Esophagus muscularis mucosa (tissue), 4 donors: ENCODE data around the gene MAP3K2. TPM values are rescaled to one million over a fixed set of nuclear protein-coding genes. Genes with fewer than 3 reads are reported as not detected.

ENCODE experiments used
- DNase-seq: peaks from one replicate; pipeline ENCODE4 v3.0.0-alpha.2; 2017; ENCODE audit errors: extremely low spot score
- H3K27ac ChIP-seq, 4 donors: fragments of 200-600 bp; sonication (generic); replicated peaks in 1 of 4; 1 replicate in 3 of 4; 2 replicates in 1 of 4; pipeline ENCODE4 v1.5.1; 2016 to 2019; ENCODE audit warnings: mild to moderate bottlenecking in 1 of 4
- H3K27me3 ChIP-seq, 4 donors: fragments of 200-600 bp; sonication (generic); one replicate each; pipeline versions ENCODE4 v1.5.1 to v1.6.0; 2016 to 2019
- H3K36me3 ChIP-seq, 4 donors: fragments of 200-600 bp; sonication (generic); one replicate each; pipeline ENCODE4 v1.5.1; 2016 to 2019
- H3K4me1 ChIP-seq, 4 donors: fragments of 200-600 bp; sonication (generic); one replicate each; pipeline ENCODE4 v1.5.1; 2016 to 2019
- H3K4me3 ChIP-seq, 4 donors: fragments of 200-600 bp; sonication (generic); 1 replicate in 2 of 4; 2 replicates in 2 of 4; pipeline ENCODE4 v1.5.1; 2016 to 2019; ENCODE audit warnings: mild to moderate bottlenecking in 4 of 4, moderate library complexity in 1 of 4
- H3K9me3 ChIP-seq, 4 donors: fragments of 200-600 bp; sonication (generic); 1 replicate in 3 of 4; 2 replicates in 1 of 4; pipeline ENCODE4 v1.5.1; 2016 to 2019
- CTCF ChIP-seq, 3 experiments: fragments of 200-600 bp in 2 of 3; fragments of 450-650 bp in 1 of 3; sonication (generic) in 2 of 3; IDR thresholded peaks; one replicate each; pipeline ENCODE4 v1.5.1; 2017 to 2019; ENCODE audit warnings: antibody characterized with exemption in 3 of 3, mild to moderate bottlenecking in 2 of 3, moderate library complexity in 1 of 3
- EP300 ChIP-seq: sonication (generic); formaldehyde crosslinking; IDR thresholded peaks from one replicate; pipeline ENCODE4 v1.6.1; 2017; ENCODE audit warnings: antibody characterized with exemption
- POLR2A ChIP-seq: fragments of 450-650 bp; IDR thresholded peaks from one replicate; pipeline ENCODE4 v1.6.1; 2017; ENCODE audit warnings: antibody characterized with exemption, moderate library complexity, mild to moderate bottlenecking, low read depth
- POLR2AphosphoS5 ChIP-seq, 2 donors: sonication (generic); formaldehyde crosslinking; IDR thresholded peaks; one replicate each; pipeline ENCODE4 v1.6.1; 2017; ENCODE audit warnings: antibody characterized with exemption in 2 of 2
- WGBS: methylation state at CpG from one replicate; pipeline ENCODE4 v1.1.5; 2018; 5-methylcytosine and 5-hydroxymethylcytosine counted together
- intact Hi-C: fragments of 100-400 bp; cut with DNase I; formaldehyde crosslinking; loops from one replicate; pipeline ENCODE4 v1.15.1; 2023
- total RNA-seq, 4 donors: library from RNA; depleted of rRNA; stranded (reverse); fragments of >200 nt; gene quantifications; one replicate each; pipeline versions ENCODE4 v1.1.0 to v1.2.1, GENCODE V29; 2016

Gene MAP3K2
- total RNA-seq, 4 donors from 2014 or later: 51.4 to 68.6 (median 66.2) TPM

GRCh38 chr2:127314193-127314988 lies 73.4 kb downstream of the MAP3K2 start:
- intact Hi-C loops: no loop called here
- Histone ChIP-seq H3K4me3 (no peak overlapping the region), H3K36me3 (peaks cover 39 to 95% (median 86%) of the 10 kb centered on the region in 4 donors), H3K9me3 (no peaks in the 10 kb centered on the region), H3K27me3 (no peaks in the 10 kb centered on the region), H3K27ac (no peak overlapping the region), H3K4me1 (no peaks in the 10 kb centered on the region)
- no peak for DNase-seq
- 93% methylated on average over 7 of the region's 7 CpGs for WGBS
- no peak for TF ChIP-seq CTCF (IDR thresholded peaks at IDR 0.05)
- TF ChIP-seq POLR2AphosphoS5 (IDR thresholded peaks at IDR 0.05): no peak
- no peak for TF ChIP-seq POLR2A
- TF ChIP-seq EP300: no peak

GRCh38 chr2:127313406-127313805 lies 74.4 kb downstream of the MAP3K2 start:
- intact Hi-C loops: no loop called here
- no peak for DNase-seq
- peaks cover 39 to 92% (median 86%) of the 10 kb centered on the region in 4 donors for H3K36me3 ChIP-seq

GRCh38 chr2:127310980-127311379 lies 76.8 kb downstream of the MAP3K2 start:
- WGBS: 96% methylated on average over 3 of the region's 3 CpGs
- TF ChIP-seq EP300: no peak
- TF ChIP-seq POLR2AphosphoS5 (IDR thresholded peaks at IDR 0.05): no peak
- no peak for TF ChIP-seq CTCF (IDR thresholded peaks at IDR 0.05)
- no peak for TF ChIP-seq POLR2A
- Histone ChIP-seq H3K36me3 (peaks cover 36 to 94% (median 83%) of the 10 kb centered on the region in 4 donors), H3K27me3 (no peaks in the 10 kb centered on the region), H3K4me3 (no peak overlapping the region), H3K27ac (no peak overlapping the region), H3K4me1 (no peaks in the 10 kb centered on the region), H3K9me3 (no peaks in the 10 kb centered on the region)
- intact Hi-C loops: no loop called here
- no peak for DNase-seq

More at GRCh38 chr2:127313406-127313805, 74.4 kb downstream of the MAP3K2 start:
- Histone ChIP-seq H3K27ac (no peak overlapping the region), H3K27me3 (no peaks in the 10 kb centered on the region), H3K9me3 (no peaks in the 10 kb centered on the region), H3K4me1 (no peaks in the 10 kb centered on the region), H3K4me3 (no peak overlapping the region)
- 77% methylated on average over 3 of the region's 3 CpGs for WGBS
- TF ChIP-seq POLR2AphosphoS5 (IDR thresholded peaks at IDR 0.05) (no peak), EP300 (no peak), CTCF (IDR thresholded peaks at IDR 0.05) (no peak), POLR2A (no peak)

GRCh38 chr2:127309468-127309867 lies 78.3 kb downstream of the MAP3K2 start:
- DNase-seq: no peak
- intact Hi-C loops: no loop called here
- Histone ChIP-seq H3K4me3 (no peak overlapping the region), H3K4me1 (no peaks in the 10 kb centered on the region), H3K9me3 (no peaks in the 10 kb centered on the region), H3K36me3 (peaks cover 24 to 90% (median 77%) of the 10 kb centered on the region in 4 donors), H3K27ac (no peak overlapping the region), H3K27me3 (no peaks in the 10 kb centered on the region)
- no peak for TF ChIP-seq POLR2A
- TF ChIP-seq POLR2AphosphoS5 (IDR thresholded peaks at IDR 0.05): no peak
- no peak for TF ChIP-seq CTCF (IDR thresholded peaks at IDR 0.05)
- no peak for TF ChIP-seq EP300
- 91% methylated on average over 4 of the region's 4 CpGs for WGBS
